HepG2 (cell line): Measurements from ENCODE around the gene IDUA. TPM values are rescaled to one million over a fixed set of nuclear protein-coding genes. Genes with fewer than 3 reads are reported as not detected.

Source experiments
- ARID2 ChIP-seq: sonication (generic); formaldehyde crosslinking; IDR thresholded peaks from 2 replicates; pipeline ENCODE4 v1.8.1; 2022; ENCODE audit warnings: mild to moderate bottlenecking, missing genetic modification reagents, borderline replicate concordance
- ARID5B ChIP-seq: IDR thresholded peaks from 2 replicates; pipeline ENCODE4 v1.4.0; 2020; ENCODE audit warnings: mild to moderate bottlenecking, missing genetic modification reagents
- CBFB ChIP-seq: sonication (generic); formaldehyde crosslinking; IDR thresholded peaks from 2 replicates; pipeline ENCODE4 v1.4.0; 2020; ENCODE audit warnings: missing genetic modification reagents
- CBX2 ChIP-seq, 2 experiments: fragments of 200-600 bp in 1 of 2; sonication (generic); formaldehyde crosslinking in 1 of 2; IDR thresholded peaks; 2 replicates each; pipeline versions ENCODE4 v1.7.0 to v1.8.1; 2018 to 2022; ENCODE audit warnings: low read depth in 2 of 2, low read length in 1 of 2, mild to moderate bottlenecking in 1 of 2, missing genetic modification reagents in 1 of 2
- CREB3 ChIP-seq: sonication (generic); formaldehyde crosslinking; IDR thresholded peaks from 2 replicates; pipeline ENCODE4 v1.5.0; 2020; ENCODE audit warnings: missing genetic modification reagents
- MTA1 ChIP-seq: sonication (generic); formaldehyde crosslinking; IDR thresholded peaks from 2 replicates; pipeline ENCODE4 v1.4.0; 2020; ENCODE audit warnings: missing genetic modification reagents, mild to moderate bottlenecking, borderline replicate concordance
- NFIB ChIP-seq: sonication (generic); formaldehyde crosslinking; IDR thresholded peaks from 2 replicates; pipeline ENCODE4 v1.9.0; 2021; ENCODE audit warnings: missing genetic modification reagents, mild to moderate bottlenecking, borderline replicate concordance
- NFYB ChIP-seq: sonication (generic); formaldehyde crosslinking; IDR thresholded peaks from 2 replicates; pipeline ENCODE4 v1.4.0; 2020; ENCODE audit warnings: missing genetic modification reagents
- PATZ1 ChIP-seq: sonication (generic); formaldehyde crosslinking; IDR thresholded peaks from 2 replicates; pipeline ENCODE4 v1.4.0; 2020; ENCODE audit warnings: missing genetic modification reagents
- SIX4 ChIP-seq: sonication (generic); formaldehyde crosslinking; IDR thresholded peaks from 2 replicates; pipeline ENCODE4 v1.4.0; 2020; ENCODE audit warnings: missing genetic modification reagents
- TSC22D2 ChIP-seq: sonication (generic); formaldehyde crosslinking; IDR thresholded peaks from 2 replicates; pipeline ENCODE4 v1.5.1; 2020; ENCODE audit warnings: missing genetic modification reagents, mild to moderate bottlenecking, borderline replicate concordance
- ZMYM2 ChIP-seq: sonication (generic); formaldehyde crosslinking; IDR thresholded peaks from 2 replicates; pipeline ENCODE4 v1.8.0; 2022; ENCODE audit warnings: mild to moderate bottlenecking, missing genetic modification reagents
- ZNF484 ChIP-seq: sonication (generic); formaldehyde crosslinking; IDR thresholded peaks from 2 replicates; pipeline ENCODE4 v1.5.1; 2020; ENCODE audit warnings: mild to moderate bottlenecking, low read depth, missing genetic modification reagents, borderline replicate concordance
- ZNF574 ChIP-seq: sonication (generic); formaldehyde crosslinking; IDR thresholded peaks from 2 replicates; pipeline ENCODE4 v1.4.0; 2020; ENCODE audit warnings: missing genetic modification reagents
- ZNF577 ChIP-seq: sonication (generic); formaldehyde crosslinking; IDR thresholded peaks from 2 replicates; pipeline ENCODE4 v1.4.0; 2020; ENCODE audit warnings: mild to moderate bottlenecking, low read depth, missing genetic modification reagents, borderline replicate concordance
- ZNF7 ChIP-seq: IDR thresholded peaks from 2 replicates; pipeline ENCODE4 v1.6.1; 2016; ENCODE audit warnings: missing biosample characterization, missing genetic modification reagents
- ZNF891 ChIP-seq: sonication (generic); formaldehyde crosslinking; IDR thresholded peaks from 2 replicates; pipeline ENCODE4 v1.5.0; 2020; ENCODE audit warnings: mild to moderate bottlenecking, missing genetic modification reagents
- ZSCAN30 ChIP-seq: sonication (generic); formaldehyde crosslinking; IDR thresholded peaks from 2 replicates; pipeline ENCODE4 v1.5.0; 2020; ENCODE audit warnings: mild to moderate bottlenecking, missing genetic modification reagents
- polyA plus RNA-seq, 8 experiments: library from polyadenylated mRNA; depleted of rRNA in 3 of 8; stranded (reverse) in 7 of 8; unstranded in 1 of 8; fragments of >200 nt; fragmentation: Illumina TruSeq in 4 of 8; extraction: Trizol in 4 of 8; gene quantifications; 2 replicates each; pipeline versions ENCODE4 v1.2.1 to v1.2.3, GENCODE V29; 2011 to 2016; ENCODE audit warnings: low read depth in 4 of 8, missing spikeins in 1 of 8, mixed read lengths in 1 of 8; ENCODE audit not compliant: insufficient read depth in 1 of 8
- total RNA-seq, 5 experiments: library from RNA; depleted of rRNA; stranded (reverse); fragments of >200 nt; fragmentation: Illumina TruSeq; extraction: Trizol; gene quantifications; 2 replicates each; pipeline ENCODE4 v1.2.3, GENCODE V29; 2016; ENCODE audit warnings: low read depth in 1 of 5

The IDUA gene
- total and polyA plus RNA-seq, 2 of the 13 experiments (the other 11 are each of a cell fraction or from before 2014, with no cell fraction given), result 0.77 to 1.0 TPM

- TF ChIP-seq ZNF577 (CRISPR knock-in tag) (no peak), ZNF574 (CRISPR knock-in tag) (peak; percentile 71), ZNF891 (0 out of 2 replicates have a peak, but pooled peaks have one; percentile 14), CBX2 (IDR thresholded peaks at IDR 0.05; ENCODE audit: low read depth, low read length) (no peak), CBX2 (CRISPR knock-in tag; IDR thresholded peaks at IDR 0.05; ENCODE audit: low read depth) (no peak), ZMYM2 (CRISPR knock-in tag) (peak; percentile 56; the same call in 1 of the 2 replicates), NFYB (peak; percentile 35; the same call in 1 of the 2 replicates), PATZ1 (peak; percentile 63; the same call in 1 of the 2 replicates), ZNF484 (CRISPR knock-in tag) (no peak), CREB3 (CRISPR knock-in tag) (no peak), SIX4 (CRISPR knock-in tag) (peak; percentile 84), CBFB (no peak), MTA1 (CRISPR knock-in tag) (no peak; the same call in none of the 2 replicates), ARID5B (peak; percentile 92), ZSCAN30 (CRISPR knock-in tag) (no peak), TSC22D2 (CRISPR knock-in tag) (peak; percentile 50; the same call in 1 of the 2 replicates), NFIB (CRISPR knock-in tag) (0 out of 2 replicates have a peak, but pooled peaks have one; percentile 8), ARID2 (CRISPR knock-in tag) (no peak), ZNF7 (CRISPR knock-in tag) (peak; percentile 68; the same call in 1 of the 2 replicates)
These were observed 5.7 kb downstream of the IDUA start (continued) for GRCh38 chr4:992297-993110.
